GM21360 (cell line): ENCODE measurements around the gene MVB12B.
"Not testable (repeated sequence)": the region's sequence is repeated elsewhere in the genome, so short reads cannot be mapped to it uniquely, and the experiment has no call there.

ENCODE experiments used
- ATAC-seq: cut with Tn5 transposase; IDR thresholded peaks from one replicate; pipeline ENCODE4 v1.9.1; 2021; ENCODE audit warnings: mild to moderate bottlenecking, moderate library complexity; ENCODE audit not compliant: unreplicated experiment

The MVB12B gene

GRCh38 chr9:126326228-126327005 is at the start of gene MVB12B:
MVB12B (plus strand) TSS chr9:126326829; CDS start chr9:126326930, 101 bp downstream.
- ATAC-seq = no peak

GRCh38 chr9:126283799-126284465 is 42.7 kb upstream of the MVB12B start:
- ATAC-seq = no peak

- not testable (repeated sequence) for ATAC-seq
These were observed 41.0 kb upstream of the MVB12B start for GRCh38 chr9:126285652-126286051.

GRCh38 chr9:126287166-126287866 is 39.3 kb upstream of the MVB12B start:
- no peak for ATAC-seq

- no peak for ATAC-seq
These were observed 35.8 kb upstream of the MVB12B start for GRCh38 chr9:126290871-126291270.

- no peak for ATAC-seq
These were observed 34.7 kb upstream of the MVB12B start for GRCh38 chr9:126291925-126292324.

GRCh38 chr9:126292736-126293521 is 33.7 kb upstream of the MVB12B start:
- ATAC-seq = no peak

- ATAC-seq = no peak
These were observed 33.1 kb upstream of the MVB12B start for GRCh38 chr9:126293522-126293889.

GRCh38 chr9:126294331-126295081 is 32.1 kb upstream of the MVB12B start:
- ATAC-seq = no peak

- no peak for ATAC-seq
These were observed 31.5 kb upstream of the MVB12B start for GRCh38 chr9:126295082-126295477.

GRCh38 chr9:126295516-126295915 is 31.1 kb upstream of the MVB12B start:
- ATAC-seq = no peak

GRCh38 chr9:126295936-126296600 is 30.6 kb upstream of the MVB12B start:
- no peak for ATAC-seq

GRCh38 chr9:126296687-126297086 is 29.9 kb upstream of the MVB12B start:
- ATAC-seq = no peak

- no peak for ATAC-seq
These were observed 29.0 kb upstream of the MVB12B start for GRCh38 chr9:126297661-126298060.

- no peak for ATAC-seq
These were observed 28.4 kb upstream of the MVB12B start for GRCh38 chr9:126298063-126298801.

- ATAC-seq = no peak
These were observed 26.8 kb upstream of the MVB12B start for GRCh38 chr9:126299706-126300276.

GRCh38 chr9:126301196-126301595 is 25.4 kb upstream of the MVB12B start:
- ATAC-seq = no peak

- ATAC-seq = no peak
These were observed 24.5 kb upstream of the MVB12B start for GRCh38 chr9:126301985-126302603.
